HEK293 (cell line): ENCODE data around the gene RSPH9.

Experiments used
- CTCF ChIA-PET: fragments of 350-600 bp; formaldehyde crosslinking; extraction: SDS; loops from one replicate; lab custom pipeline; 2021; ENCODE audit warnings: antibody characterized with exemption; lab: Yijun Ruan, JAX
- POLR2A ChIA-PET: fragments of 300-600 bp; formaldehyde crosslinking; extraction: SDS; loops from one replicate; lab custom pipeline; 2020; ENCODE audit warnings: antibody characterized with exemption, inconsistent platforms; lab: Yijun Ruan, JAX
- H3K27ac ChIP-seq: fragments of 200-500 bp; sonication (Bioruptor generic); 2 replicates; pipeline ENCODE4 v1.5.1; 2014; ENCODE audit warnings: low read depth, low read length, control low read depth, inconsistent platforms; ENCODE audit errors: extremely low read depth
- H3K36me3 ChIP-seq, 2 experiments: fragments of 200-500 bp in 1 of 2; sonication (Bioruptor generic) in 1 of 2; 1 replicate in 1 of 2; 2 replicates in 1 of 2; pipeline ENCODE4 v1.5.1; 2014 to 2017; ENCODE audit warnings: inconsistent platforms in 2 of 2, low read length in 2 of 2; ENCODE audit not compliant: control insufficient read depth in 2 of 2, insufficient read depth in 1 of 2
- H3K4me1 ChIP-seq: fragments of 200-500 bp; sonication (Bioruptor generic); 2 replicates; pipeline ENCODE4 v1.5.1; 2014; ENCODE audit warnings: mild to moderate bottlenecking, low read length, inconsistent platforms; ENCODE audit not compliant: control insufficient read depth, insufficient read depth
- H3K4me3 ChIP-seq: 2 replicates; pipeline ENCODE4 v1.5.1; 2011; ENCODE audit warnings: low read depth, mild to moderate bottlenecking, control low read depth, low read length, moderate library complexity
- H3K9me3 ChIP-seq: fragments of 200-500 bp; sonication (Bioruptor generic); 2 replicates; pipeline ENCODE4 v1.5.1; 2014; ENCODE audit warnings: low read depth, low read length, inconsistent platforms; ENCODE audit not compliant: control insufficient read depth, insufficient read depth
- KLF1 ChIP-seq: fragments of 450-650 bp; formaldehyde crosslinking; IDR thresholded peaks from 2 replicates; pipeline ENCODE4 v1.5.1; 2016; ENCODE audit warnings: missing biosample characterization, missing genetic modification characterization
- PRDM1 ChIP-seq: fragments of 450-650 bp; formaldehyde crosslinking; IDR thresholded peaks from 2 replicates; pipeline ENCODE4; 2016; ENCODE audit warnings: missing biosample characterization, missing genetic modification characterization
- SP7 ChIP-seq: fragments of 450-650 bp; formaldehyde crosslinking; IDR thresholded peaks from 2 replicates; pipeline ENCODE4 v1.5.1; 2016; ENCODE audit warnings: missing biosample characterization, missing genetic modification characterization
- WT1 ChIP-seq: fragments of 450-650 bp; formaldehyde crosslinking; IDR thresholded peaks from 2 replicates; pipeline ENCODE4 v1.5.1; 2016; ENCODE audit warnings: missing biosample characterization, missing genetic modification characterization
- ZFHX2 ChIP-seq: fragments of 450-650 bp; formaldehyde crosslinking; conservative IDR thresholded peaks from 2 replicates; pipeline ENCODE4 v1.5.1; 2016; ENCODE audit warnings: missing biosample characterization, missing genetic modification characterization
- ZNF121 ChIP-seq: fragments of 450-650 bp; formaldehyde crosslinking; IDR thresholded peaks from 2 replicates; pipeline ENCODE4 v1.5.1; 2016; ENCODE audit warnings: missing biosample characterization, missing genetic modification characterization
- ZNF24 ChIP-seq: fragments of 450-650 bp; formaldehyde crosslinking; IDR thresholded peaks from 2 replicates; pipeline ENCODE4 v1.5.1; 2016; ENCODE audit warnings: missing biosample characterization, missing genetic modification characterization
- ZNF302 ChIP-seq: fragments of 450-650 bp; formaldehyde crosslinking; IDR thresholded peaks from 2 replicates; pipeline ENCODE4 v1.5.1; 2016; ENCODE audit warnings: missing biosample characterization, missing genetic modification characterization, low read depth
- ZNF600 ChIP-seq: fragments of 450-650 bp; formaldehyde crosslinking; IDR thresholded peaks from 2 replicates; pipeline ENCODE4 v1.5.1; 2016; ENCODE audit warnings: missing biosample characterization, missing genetic modification characterization
- ZNF629 ChIP-seq: fragments of 450-650 bp; formaldehyde crosslinking; IDR thresholded peaks from 2 replicates; pipeline ENCODE4 v1.5.1; 2017; ENCODE audit warnings: missing biosample characterization, missing genetic modification characterization
- TF ChIP-seq, protein P1 (sequence below): fragments of 450-650 bp; formaldehyde crosslinking; IDR thresholded peaks from 2 replicates; pipeline ENCODE4 v1.5.1; 2016; ENCODE audit warnings: missing biosample characterization, missing genetic modification characterization
- TF ChIP-seq, protein P2 (sequence below): fragments of 450-650 bp; formaldehyde crosslinking; IDR thresholded peaks from 2 replicates; pipeline ENCODE4 v1.5.1; 2016; ENCODE audit warnings: missing biosample characterization, missing genetic modification characterization, low read depth
- TF ChIP-seq, protein P3 (sequence below): fragments of 450-650 bp; formaldehyde crosslinking; IDR thresholded peaks from 2 replicates; pipeline ENCODE4 v1.5.1; 2016; ENCODE audit warnings: missing biosample characterization, missing genetic modification characterization
- TF ChIP-seq, protein P4 (sequence below): fragments of 450-650 bp; formaldehyde crosslinking; IDR thresholded peaks from 2 replicates; pipeline ENCODE4 v1.5.1; 2017; ENCODE audit warnings: missing biosample characterization, mild to moderate bottlenecking, missing genetic modification characterization, moderate library complexity
- TF ChIP-seq, protein P5 (sequence below): fragments of 450-650 bp; formaldehyde crosslinking; IDR thresholded peaks from 2 replicates; pipeline ENCODE4 v1.5.1; 2016; ENCODE audit warnings: missing biosample characterization, missing genetic modification characterization
- TF ChIP-seq, protein P6 (sequence below): fragments of 450-650 bp; formaldehyde crosslinking; IDR thresholded peaks from 2 replicates; pipeline ENCODE4 v1.5.1; 2016; ENCODE audit warnings: missing biosample characterization, missing genetic modification characterization

Gene RSPH9

DNA sequence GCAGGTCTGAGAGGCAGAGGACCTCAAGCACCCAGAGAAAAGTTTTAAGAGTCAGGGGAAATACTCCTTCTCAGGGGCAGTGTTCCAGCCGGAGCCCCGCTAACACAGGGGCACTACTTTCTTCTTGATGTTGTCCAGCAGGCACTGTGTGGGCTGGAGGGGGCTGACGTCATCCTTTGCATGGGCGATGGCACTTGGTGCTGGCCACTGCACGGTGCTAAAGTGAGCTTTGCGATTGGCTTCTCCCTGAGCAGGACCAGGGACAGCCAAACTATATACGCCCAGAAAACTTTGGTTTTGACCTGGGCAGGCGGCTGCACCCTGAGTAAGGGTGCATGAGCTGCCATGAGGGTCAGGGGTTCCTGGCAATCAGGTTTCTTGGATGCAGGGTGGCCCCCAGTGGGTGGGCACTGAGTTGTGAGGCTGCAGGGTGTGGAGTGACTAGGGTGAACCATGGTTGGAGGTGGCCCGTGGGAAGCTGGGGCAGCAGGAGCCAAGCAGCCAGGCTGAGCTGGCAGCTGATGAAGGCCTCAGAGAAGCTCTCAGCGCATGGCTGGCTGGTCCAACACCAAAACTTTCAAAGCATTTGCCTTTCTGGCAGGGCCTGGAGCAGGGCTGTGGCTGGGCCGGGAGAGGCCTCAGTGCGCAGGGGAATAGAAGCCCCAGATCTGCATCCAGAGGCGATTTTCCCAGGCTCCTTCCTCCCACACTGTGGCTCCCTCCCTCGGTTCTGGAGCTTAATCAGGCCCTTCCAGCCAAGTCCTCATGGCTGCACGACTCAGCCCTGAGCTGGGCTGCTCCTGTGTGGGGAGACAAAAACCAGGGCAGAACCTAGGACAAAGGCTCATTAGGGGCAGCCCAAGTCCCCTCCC, 24.4 kb downstream of the RSPH9 start (continued):
- TF ChIP-seq, protein P1, sequence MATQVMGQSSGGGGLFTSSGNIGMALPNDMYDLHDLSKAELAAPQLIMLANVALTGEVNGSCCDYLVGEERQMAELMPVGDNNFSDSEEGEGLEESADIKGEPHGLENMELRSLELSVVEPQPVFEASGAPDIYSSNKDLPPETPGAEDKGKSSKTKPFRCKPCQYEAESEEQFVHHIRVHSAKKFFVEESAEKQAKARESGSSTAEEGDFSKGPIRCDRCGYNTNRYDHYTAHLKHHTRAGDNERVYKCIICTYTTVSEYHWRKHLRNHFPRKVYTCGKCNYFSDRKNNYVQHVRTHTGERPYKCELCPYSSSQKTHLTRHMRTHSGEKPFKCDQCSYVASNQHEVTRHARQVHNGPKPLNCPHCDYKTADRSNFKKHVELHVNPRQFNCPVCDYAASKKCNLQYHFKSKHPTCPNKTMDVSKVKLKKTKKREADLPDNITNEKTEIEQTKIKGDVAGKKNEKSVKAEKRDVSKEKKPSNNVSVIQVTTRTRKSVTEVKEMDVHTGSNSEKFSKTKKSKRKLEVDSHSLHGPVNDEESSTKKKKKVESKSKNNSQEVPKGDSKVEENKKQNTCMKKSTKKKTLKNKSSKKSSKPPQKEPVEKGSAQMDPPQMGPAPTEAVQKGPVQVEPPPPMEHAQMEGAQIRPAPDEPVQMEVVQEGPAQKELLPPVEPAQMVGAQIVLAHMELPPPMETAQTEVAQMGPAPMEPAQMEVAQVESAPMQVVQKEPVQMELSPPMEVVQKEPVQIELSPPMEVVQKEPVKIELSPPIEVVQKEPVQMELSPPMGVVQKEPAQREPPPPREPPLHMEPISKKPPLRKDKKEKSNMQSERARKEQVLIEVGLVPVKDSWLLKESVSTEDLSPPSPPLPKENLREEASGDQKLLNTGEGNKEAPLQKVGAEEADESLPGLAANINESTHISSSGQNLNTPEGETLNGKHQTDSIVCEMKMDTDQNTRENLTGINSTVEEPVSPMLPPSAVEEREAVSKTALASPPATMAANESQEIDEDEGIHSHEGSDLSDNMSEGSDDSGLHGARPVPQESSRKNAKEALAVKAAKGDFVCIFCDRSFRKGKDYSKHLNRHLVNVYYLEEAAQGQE (tag by site-specific recombination), result peak; percentile 87
- TF ChIP-seq ZNF600 (tag by site-specific recombination) (peak; percentile 56; the same call in 1 of the 2 replicates), ZNF302 (tag by site-specific recombination) (no peak)
- TF ChIP-seq, protein P2, sequence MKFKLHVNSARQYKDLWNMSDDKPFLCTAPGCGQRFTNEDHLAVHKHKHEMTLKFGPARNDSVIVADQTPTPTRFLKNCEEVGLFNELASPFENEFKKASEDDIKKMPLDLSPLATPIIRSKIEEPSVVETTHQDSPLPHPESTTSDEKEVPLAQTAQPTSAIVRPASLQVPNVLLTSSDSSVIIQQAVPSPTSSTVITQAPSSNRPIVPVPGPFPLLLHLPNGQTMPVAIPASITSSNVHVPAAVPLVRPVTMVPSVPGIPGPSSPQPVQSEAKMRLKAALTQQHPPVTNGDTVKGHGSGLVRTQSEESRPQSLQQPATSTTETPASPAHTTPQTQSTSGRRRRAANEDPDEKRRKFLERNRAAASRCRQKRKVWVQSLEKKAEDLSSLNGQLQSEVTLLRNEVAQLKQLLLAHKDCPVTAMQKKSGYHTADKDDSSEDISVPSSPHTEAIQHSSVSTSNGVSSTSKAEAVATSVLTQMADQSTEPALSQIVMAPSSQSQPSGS (tag by site-specific recombination), result peak; percentile 66

DNA sequence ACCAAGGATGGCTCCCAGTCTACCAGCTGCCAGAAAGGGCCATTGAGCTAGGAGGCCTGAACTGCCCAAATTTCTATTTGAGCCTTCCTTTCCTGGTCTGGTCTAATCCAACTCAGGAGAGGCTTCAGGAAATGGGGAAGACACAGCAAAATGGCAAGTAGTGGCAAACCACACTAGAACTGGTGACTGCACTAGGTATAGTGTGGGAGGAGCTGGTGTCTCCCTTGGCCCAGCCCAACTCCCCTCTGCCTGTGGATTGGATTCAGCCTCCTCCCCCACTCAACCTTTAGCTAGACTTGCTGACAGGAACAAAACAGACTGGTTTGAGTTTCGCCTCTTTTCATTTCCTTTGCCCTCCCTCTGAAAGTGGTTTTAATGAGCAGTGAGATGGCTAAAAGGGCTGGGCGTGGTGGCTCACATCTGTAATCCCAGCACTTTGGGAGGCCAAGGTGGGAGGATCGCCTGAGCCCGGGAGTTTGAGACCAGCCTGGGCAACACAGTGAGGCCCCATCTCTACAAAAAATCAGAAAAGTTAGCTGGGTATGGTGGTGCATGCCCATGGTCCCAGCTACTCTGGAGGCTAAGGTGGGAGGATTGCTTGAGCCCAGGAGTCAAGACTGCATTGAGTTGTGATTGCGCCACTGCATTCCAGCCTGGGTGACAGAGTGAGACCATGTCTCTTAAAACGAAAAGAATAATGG, 25.2 kb downstream of the RSPH9 start:
- no peak for TF ChIP-seq ZNF629 (tag by site-specific recombination)
- TF ChIP-seq KLF1 (tag by site-specific recombination), result peak; percentile 71
- peak; percentile 46; the same call in 1 of the 2 replicates for TF ChIP-seq PRDM1 (tag by site-specific recombination)
- TF ChIP-seq, protein P3, sequence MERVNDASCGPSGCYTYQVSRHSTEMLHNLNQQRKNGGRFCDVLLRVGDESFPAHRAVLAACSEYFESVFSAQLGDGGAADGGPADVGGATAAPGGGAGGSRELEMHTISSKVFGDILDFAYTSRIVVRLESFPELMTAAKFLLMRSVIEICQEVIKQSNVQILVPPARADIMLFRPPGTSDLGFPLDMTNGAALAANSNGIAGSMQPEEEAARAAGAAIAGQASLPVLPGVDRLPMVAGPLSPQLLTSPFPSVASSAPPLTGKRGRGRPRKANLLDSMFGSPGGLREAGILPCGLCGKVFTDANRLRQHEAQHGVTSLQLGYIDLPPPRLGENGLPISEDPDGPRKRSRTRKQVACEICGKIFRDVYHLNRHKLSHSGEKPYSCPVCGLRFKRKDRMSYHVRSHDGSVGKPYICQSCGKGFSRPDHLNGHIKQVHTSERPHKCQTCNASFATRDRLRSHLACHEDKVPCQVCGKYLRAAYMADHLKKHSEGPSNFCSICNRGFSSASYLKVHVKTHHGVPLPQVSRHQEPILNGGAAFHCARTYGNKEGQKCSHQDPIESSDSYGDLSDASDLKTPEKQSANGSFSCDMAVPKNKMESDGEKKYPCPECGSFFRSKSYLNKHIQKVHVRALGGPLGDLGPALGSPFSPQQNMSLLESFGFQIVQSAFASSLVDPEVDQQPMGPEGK (tag by site-specific recombination), result 0 out of 2 replicates have a peak, but pooled peaks have one; percentile 22
- TF ChIP-seq, protein P4, sequence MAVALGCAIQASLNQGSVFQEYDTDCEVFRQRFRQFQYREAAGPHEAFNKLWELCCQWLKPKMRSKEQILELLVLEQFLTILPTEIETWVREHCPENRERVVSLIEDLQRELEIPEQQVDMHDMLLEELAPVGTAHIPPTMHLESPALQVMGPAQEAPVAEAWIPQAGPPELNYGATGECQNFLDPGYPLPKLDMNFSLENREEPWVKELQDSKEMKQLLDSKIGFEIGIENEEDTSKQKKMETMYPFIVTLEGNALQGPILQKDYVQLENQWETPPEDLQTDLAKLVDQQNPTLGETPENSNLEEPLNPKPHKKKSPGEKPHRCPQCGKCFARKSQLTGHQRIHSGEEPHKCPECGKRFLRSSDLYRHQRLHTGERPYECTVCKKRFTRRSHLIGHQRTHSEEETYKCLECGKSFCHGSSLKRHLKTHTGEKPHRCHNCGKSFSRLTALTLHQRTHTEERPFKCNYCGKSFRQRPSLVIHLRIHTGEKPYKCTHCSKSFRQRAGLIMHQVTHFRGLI (tag by site-specific recombination), result peak; percentile 78
- peak; percentile 97 for TF ChIP-seq ZNF121 (tag by site-specific recombination)
- peak; percentile 58; the same call in 1 of the 2 replicates for TF ChIP-seq WT1 (tag by site-specific recombination)
- TF ChIP-seq, protein P5, sequence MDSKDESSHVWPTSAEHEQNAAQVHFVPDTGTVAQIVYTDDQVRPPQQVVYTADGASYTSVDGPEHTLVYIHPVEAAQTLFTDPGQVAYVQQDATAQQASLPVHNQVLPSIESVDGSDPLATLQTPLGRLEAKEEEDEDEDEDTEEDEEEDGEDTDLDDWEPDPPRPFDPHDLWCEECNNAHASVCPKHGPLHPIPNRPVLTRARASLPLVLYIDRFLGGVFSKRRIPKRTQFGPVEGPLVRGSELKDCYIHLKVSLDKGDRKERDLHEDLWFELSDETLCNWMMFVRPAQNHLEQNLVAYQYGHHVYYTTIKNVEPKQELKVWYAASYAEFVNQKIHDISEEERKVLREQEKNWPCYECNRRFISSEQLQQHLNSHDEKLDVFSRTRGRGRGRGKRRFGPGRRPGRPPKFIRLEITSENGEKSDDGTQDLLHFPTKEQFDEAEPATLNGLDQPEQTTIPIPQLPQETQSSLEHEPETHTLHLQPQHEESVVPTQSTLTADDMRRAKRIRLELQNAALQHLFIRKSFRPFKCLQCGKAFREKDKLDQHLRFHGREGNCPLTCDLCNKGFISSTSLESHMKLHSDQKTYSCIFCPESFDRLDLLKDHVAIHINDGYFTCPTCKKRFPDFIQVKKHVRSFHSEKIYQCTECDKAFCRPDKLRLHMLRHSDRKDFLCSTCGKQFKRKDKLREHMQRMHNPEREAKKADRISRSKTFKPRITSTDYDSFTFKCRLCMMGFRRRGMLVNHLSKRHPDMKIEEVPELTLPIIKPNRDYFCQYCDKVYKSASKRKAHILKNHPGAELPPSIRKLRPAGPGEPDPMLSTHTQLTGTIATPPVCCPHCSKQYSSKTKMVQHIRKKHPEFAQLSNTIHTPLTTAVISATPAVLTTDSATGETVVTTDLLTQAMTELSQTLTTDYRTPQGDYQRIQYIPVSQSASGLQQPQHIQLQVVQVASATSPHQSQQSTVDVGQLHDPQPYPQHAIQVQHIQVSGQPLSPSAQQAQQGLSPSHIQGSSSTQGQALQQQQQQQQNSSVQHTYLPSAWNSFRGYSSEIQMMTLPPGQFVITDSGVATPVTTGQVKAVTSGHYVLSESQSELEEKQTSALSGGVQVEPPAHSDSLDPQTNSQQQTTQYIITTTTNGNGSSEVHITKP (tag by site-specific recombination), result peak; percentile 98
- no peak for TF ChIP-seq ZNF24 (tag by site-specific recombination)
- TF ChIP-seq ZFHX2 (tag by site-specific recombination), result peak; percentile 39; the same call in 1 of the 2 replicates
- TF ChIP-seq, protein P6, sequence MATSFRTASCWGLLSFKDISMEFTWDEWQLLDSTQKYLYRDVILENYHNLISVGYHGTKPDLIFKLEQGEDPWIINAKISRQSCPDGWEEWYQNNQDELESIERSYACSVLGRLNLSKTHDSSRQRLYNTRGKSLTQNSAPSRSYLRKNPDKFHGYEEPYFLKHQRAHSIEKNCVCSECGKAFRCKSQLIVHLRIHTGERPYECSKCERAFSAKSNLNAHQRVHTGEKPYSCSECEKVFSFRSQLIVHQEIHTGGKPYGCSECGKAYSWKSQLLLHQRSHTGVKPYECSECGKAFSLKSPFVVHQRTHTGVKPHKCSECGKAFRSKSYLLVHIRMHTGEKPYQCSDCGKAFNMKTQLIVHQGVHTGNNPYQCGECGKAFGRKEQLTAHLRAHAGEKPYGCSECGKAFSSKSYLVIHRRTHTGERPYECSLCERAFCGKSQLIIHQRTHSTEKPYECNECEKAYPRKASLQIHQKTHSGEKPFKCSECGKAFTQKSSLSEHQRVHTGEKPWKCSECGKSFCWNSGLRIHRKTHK (tag by site-specific recombination), result no peak
- peak; percentile 42; the same call in 1 of the 2 replicates for TF ChIP-seq SP7
- TF ChIP-seq, all 188 proteins: peak for 9
- no peaks in the 10 kb centered on the region for H3K9me3 ChIP-seq
- POLR2A ChIA-PET, result interaction anchor here (0.5 to 4.6 kb wide), 9 partner anchors 14 to 429 kb away, joined by 3 to 36 read pairs (median 4); partner anchors contain the start of genes GTPBP2, MRPS18A and VEGFA
- H3K36me3 ChIP-seq, result peaks cover 3 to 47% of the 10 kb centered on the region in 2 experiments; a peak in 2 of 3 replicates
- CTCF ChIA-PET, result interaction anchor here (0.6 to 7.2 kb wide), 18 partner anchors 8 to 409 kb away, joined by 3 to 101 read pairs (median 4); partner anchors contain the start of genes MRPS18A, RSPH9 and VEGFA
- peaks cover 3% of the 10 kb centered on the region; the same call in 1 of the 2 replicates for H3K4me1 ChIP-seq
- H3K4me3 ChIP-seq, result no peak overlapping the region
- H3K27ac ChIP-seq, result no peak overlapping the region
